CD4-positive, alpha-beta T cell treated with Interleukin-2 at 100 ng/mL for 4 hours (primary cell): ENCODE data around the gene PRDM2.
"Not testable (repeated sequence)": the region's sequence is repeated elsewhere in the genome, so short reads cannot be mapped to it uniquely, and the experiment has no call there.

Source experiments
- DNase-seq: peaks from one replicate; pipeline ENCODE4 v3.0.0-alpha.2; 2020; ENCODE audit warnings: low spot score

The PRDM2 gene

GRCh38 chr1:13699936-13700520 lies at the start of gene PRDM2:
Gene PRDM2, plus strand, starts transcription at chr1:13700188. Its CDS starts 15,418 bp downstream, at chr1:13715606.
- peak; percentile 56 for DNase-seq

- no peak for DNase-seq
Measured at GRCh38 chr1:13651279-13651678, 48.7 kb upstream of the PRDM2 start.

- no peak for DNase-seq
Measured at GRCh38 chr1:13652238-13652637, 47.8 kb upstream of the PRDM2 start.

- DNase-seq = no peak
Measured at GRCh38 chr1:13661539-13661938, 38.4 kb upstream of the PRDM2 start.

- no peak for DNase-seq
Measured at GRCh38 chr1:13662493-13662892, 37.5 kb upstream of the PRDM2 start.

- DNase-seq = no peak
Measured at GRCh38 chr1:13663969-13664368, 36.0 kb upstream of the PRDM2 start.

GRCh38 chr1:13664451-13664850 lies 35.5 kb upstream of the PRDM2 start:
- DNase-seq = no peak

- DNase-seq = no peak
Measured at GRCh38 chr1:13666317-13666716, 33.7 kb upstream of the PRDM2 start.

GRCh38 chr1:13667691-13668090 lies 32.3 kb upstream of the PRDM2 start:
- DNase-seq = no peak

GRCh38 chr1:13674377-13674776 lies 25.6 kb upstream of the PRDM2 start:
- DNase-seq = no peak

GRCh38 chr1:13675151-13675651 lies 24.8 kb upstream of the PRDM2 start:
- DNase-seq = no peak

GRCh38 chr1:13677896-13678295 lies 22.1 kb upstream of the PRDM2 start:
- DNase-seq = no peak

GRCh38 chr1:13679651-13680050 lies 20.3 kb upstream of the PRDM2 start:
- no peak for DNase-seq

- not testable (repeated sequence) for DNase-seq
Measured at GRCh38 chr1:13680609-13681008, 19.4 kb upstream of the PRDM2 start.

GRCh38 chr1:13681921-13682320 lies 18.1 kb upstream of the PRDM2 start:
- no peak for DNase-seq

GRCh38 chr1:13682444-13682843 lies 17.5 kb upstream of the PRDM2 start:
- no peak for DNase-seq

GRCh38 chr1:13683206-13683605 lies 16.8 kb upstream of the PRDM2 start:
- no peak for DNase-seq

- DNase-seq = no peak
Measured at GRCh38 chr1:13687151-13687715, 12.8 kb upstream of the PRDM2 start.

GRCh38 chr1:13693094-13693493 lies 6.9 kb upstream of the PRDM2 start:
- DNase-seq = not testable (repeated sequence)

GRCh38 chr1:13694886-13695684 lies 4.9 kb upstream of the PRDM2 start:
- DNase-seq = no peak

GRCh38 chr1:13697738-13698137 lies 2.2 kb upstream of the PRDM2 start:
- DNase-seq = no peak

- DNase-seq = no peak
Measured at GRCh38 chr1:13699510-13699909, 478 bp upstream of the PRDM2 start.
